Measurements from ENCODE around the gene GRK7. TPM values are rescaled to one million over a fixed set of nuclear protein-coding genes. Genes with fewer than 3 reads are reported as not detected.
A peak's percentile ranks its signal among the peaks of the same experiment; 100 is the strongest.

The GRK7 gene
- total RNA-seq, 1 donor = not detected

GRCh38 chr3:141739731-141740130 lies 23.5 kb upstream of the GRK7 start:
- Histone ChIP-seq H3K4me1 (ENCODE audit: insufficient read depth, low read length) (peaks cover 20% of the 10 kb centered on the region), H3K27me3 (ENCODE audit: insufficient read depth, low read length) (no peaks in the 10 kb centered on the region), H4K20me1 (ENCODE audit: insufficient read depth, low read length) (peaks cover 27% of the 10 kb centered on the region), H2AFZ (ENCODE audit: low read length) (no peak overlapping the region), H3K4me3 (ENCODE audit: insufficient read depth, low read length) (peak overlapping the region; percentile 93), H3K27ac (ENCODE audit: low read depth, low read length) (peak overlapping the region; percentile 93), H3K9me3 (ENCODE audit: low read depth, low read length) (no peaks in the 10 kb centered on the region), H3K36me3 (ENCODE audit: insufficient read depth, low read length) (peaks cover 14% of the 10 kb centered on the region), H3K79me2 (ENCODE audit: insufficient read depth, low read length) (peaks cover 64% of the 10 kb centered on the region), H3K4me2 (ENCODE audit: insufficient read depth, low read length) (peak overlapping the region; percentile 82)
- no peak for TF ChIP-seq CTCF (IDR thresholded peaks at IDR 0.05; ENCODE audit: extremely low read depth, low read depth, low read length)
- DNase-seq (ENCODE audit: insufficient read length, low spot score, missing footprints) = no peak

GRCh38 chr3:141740349-141740748 lies 22.9 kb upstream of the GRK7 start:
- TF ChIP-seq CTCF (IDR thresholded peaks at IDR 0.05; ENCODE audit: extremely low read depth, low read depth, low read length) = no peak
- peaks cover 27% of the 10 kb centered on the region for H4K20me1 ChIP-seq (ENCODE audit: insufficient read depth, low read length)

GRCh38 chr3:141743305-141743704 lies 19.9 kb upstream of the GRK7 start:
- Histone ChIP-seq H3K4me3 (ENCODE audit: insufficient read depth, low read length) (no peak overlapping the region), H3K79me2 (ENCODE audit: insufficient read depth, low read length) (peaks cover 69% of the 10 kb centered on the region), H3K4me2 (ENCODE audit: insufficient read depth, low read length) (no peak overlapping the region), H3K9me3 (ENCODE audit: low read depth, low read length) (no peaks in the 10 kb centered on the region), H4K20me1 (ENCODE audit: insufficient read depth, low read length) (peaks cover 33% of the 10 kb centered on the region), H2AFZ (ENCODE audit: low read length) (no peak overlapping the region), H3K27me3 (ENCODE audit: insufficient read depth, low read length) (no peaks in the 10 kb centered on the region), H3K4me1 (ENCODE audit: insufficient read depth, low read length) (peaks cover 20% of the 10 kb centered on the region), H3K27ac (ENCODE audit: low read depth, low read length) (no peak overlapping the region), H3K36me3 (ENCODE audit: insufficient read depth, low read length) (peaks cover 41% of the 10 kb centered on the region)
- no peak for TF ChIP-seq CTCF (IDR thresholded peaks at IDR 0.05; ENCODE audit: extremely low read depth, low read depth, low read length)
- DNase-seq (ENCODE audit: insufficient read length, low spot score, missing footprints) = no peak

More at GRCh38 chr3:141740349-141740748, 22.9 kb upstream of the GRK7 start:
- Histone ChIP-seq H2AFZ (ENCODE audit: low read length) (no peak overlapping the region), H3K4me2 (ENCODE audit: insufficient read depth, low read length) (peak overlapping the region; percentile 82), H3K4me3 (ENCODE audit: insufficient read depth, low read length) (no peak overlapping the region), H3K4me1 (ENCODE audit: insufficient read depth, low read length) (peaks cover 20% of the 10 kb centered on the region), H3K79me2 (ENCODE audit: insufficient read depth, low read length) (peaks cover 68% of the 10 kb centered on the region), H3K36me3 (ENCODE audit: insufficient read depth, low read length) (peaks cover 20% of the 10 kb centered on the region), H3K9me3 (ENCODE audit: low read depth, low read length) (no peaks in the 10 kb centered on the region), H3K27me3 (ENCODE audit: insufficient read depth, low read length) (no peaks in the 10 kb centered on the region), H3K27ac (ENCODE audit: low read depth, low read length) (peak overlapping the region; percentile 93)
- DNase-seq (ENCODE audit: insufficient read length, low spot score, missing footprints) = no peak

- peaks cover 41% of the 10 kb centered on the region for H3K36me3 ChIP-seq (ENCODE audit: insufficient read depth, low read length)
- no peak overlapping the region for H3K27ac ChIP-seq (ENCODE audit: low read depth, low read length)
- no peak overlapping the region for H2AFZ ChIP-seq (ENCODE audit: low read length)
- H3K4me1 ChIP-seq (ENCODE audit: insufficient read depth, low read length) = no peaks in the 10 kb centered on the region
- no peak for DNase-seq (ENCODE audit: insufficient read length, low spot score, missing footprints)
- H3K79me2 ChIP-seq (ENCODE audit: insufficient read depth, low read length) = peaks cover 32% of the 10 kb centered on the region
- H3K4me3 ChIP-seq (ENCODE audit: insufficient read depth, low read length) = no peak overlapping the region
- TF ChIP-seq CTCF (IDR thresholded peaks at IDR 0.05; ENCODE audit: extremely low read depth, low read depth, low read length) = no peak
- no peak overlapping the region for H3K4me2 ChIP-seq (ENCODE audit: insufficient read depth, low read length)
- peaks cover 22% of the 10 kb centered on the region for H4K20me1 ChIP-seq (ENCODE audit: insufficient read depth, low read length)
- H3K9me3 ChIP-seq (ENCODE audit: low read depth, low read length) = no peaks in the 10 kb centered on the region
- H3K27me3 ChIP-seq (ENCODE audit: insufficient read depth, low read length) = no peaks in the 10 kb centered on the region
Measured at GRCh38 chr3:141746962-141747361, 16.2 kb upstream of the GRK7 start.
